HepG2 (cell line): ENCODE measurements around the gene PKIB. TPM values are rescaled to one million over a fixed set of nuclear protein-coding genes. Genes with fewer than 3 reads are reported as not detected.
A peak's percentile ranks its signal among the peaks of the same experiment; 100 is the strongest.

Experiments
- ATF7-NPFF ChIP-seq: sonication (generic); formaldehyde crosslinking; IDR thresholded peaks from 2 replicates; pipeline ENCODE4 v1.8.1; 2023; ENCODE audit warnings: mild to moderate bottlenecking, low read depth, missing genetic modification reagents, moderate library complexity
- BCL6 ChIP-seq: IDR thresholded peaks from 2 replicates; pipeline ENCODE4 v1.6.1; 2016; ENCODE audit warnings: missing genetic modification reagents, missing compliant biosample characterization
- CBX1 ChIP-seq: IDR thresholded peaks from one replicate; pipeline ENCODE4 v1.6.1; 2016; ENCODE audit warnings: antibody characterized with exemption, low read depth
- EZH2 ChIP-seq: conservative IDR thresholded peaks from 2 replicates; pipeline ENCODE4 v1.6.1; 2012; ENCODE audit warnings: mild to moderate bottlenecking, low read depth, low read length, moderate library complexity
- FLYWCH1 ChIP-seq: sonication (generic); formaldehyde crosslinking; IDR thresholded peaks from 2 replicates; pipeline ENCODE4 v1.8.1; 2023; ENCODE audit warnings: mild to moderate bottlenecking, missing genetic modification reagents
- GTF3A ChIP-seq: sonication (generic); formaldehyde crosslinking; conservative IDR thresholded peaks from 2 replicates; pipeline ENCODE4 v1.4.0; 2020; ENCODE audit warnings: mild to moderate bottlenecking, missing genetic modification reagents
- HOXA7 ChIP-seq: sonication (generic); formaldehyde crosslinking; IDR thresholded peaks from 2 replicates; pipeline ENCODE4 v1.8.1; 2022; ENCODE audit warnings: mild to moderate bottlenecking, missing genetic modification reagents, moderate library complexity
- NR2F6 ChIP-seq, 2 experiments: IDR thresholded peaks; 2 replicates each; pipeline ENCODE4 v1.6.1; 2016; ENCODE audit warnings: antibody characterized with exemption in 1 of 2, mild to moderate bottlenecking in 1 of 2
- REL ChIP-seq: sonication (generic); formaldehyde crosslinking; conservative IDR thresholded peaks from 2 replicates; pipeline ENCODE4 v1.8.0; 2022; ENCODE audit warnings: mild to moderate bottlenecking, missing genetic modification reagents, moderate library complexity
- SIN3B ChIP-seq: fragments of 150-350 bp; IDR thresholded peaks from 2 replicates; pipeline ENCODE4 v1.6.1; 2014; ENCODE audit warnings: low read length
- SRSF9 ChIP-seq: fragments of 200-400 bp; formaldehyde crosslinking; IDR thresholded peaks from 2 replicates; pipeline ENCODE4 v1.6.1; 2018; ENCODE audit warnings: borderline replicate concordance, mild to moderate bottlenecking, low read depth, low read length; ENCODE audit not compliant: insufficient read depth, poor library complexity, severe bottlenecking
- XRCC5 ChIP-seq: fragments of 200-400 bp; formaldehyde crosslinking; optimal IDR thresholded peaks from 2 replicates; pipeline ENCODE3; 2017; ENCODE audit warnings: mild to moderate bottlenecking, low read length
- ZBTB38 ChIP-seq: sonication (generic); formaldehyde crosslinking; IDR thresholded peaks from 2 replicates; pipeline ENCODE4 v1.5.1; 2020; ENCODE audit warnings: mild to moderate bottlenecking, missing genetic modification reagents
- ZFY ChIP-seq: sonication (generic); formaldehyde crosslinking; IDR thresholded peaks from 2 replicates; pipeline ENCODE4 v1.4.0; 2020; ENCODE audit warnings: missing genetic modification reagents
- ZNF660 ChIP-seq: sonication (generic); formaldehyde crosslinking; IDR thresholded peaks from 2 replicates; pipeline ENCODE4 v1.5.1; 2020; ENCODE audit warnings: mild to moderate bottlenecking, low read depth, missing genetic modification reagents, borderline replicate concordance
- ZSCAN21 ChIP-seq: sonication (generic); formaldehyde crosslinking; IDR thresholded peaks from 2 replicates; pipeline ENCODE4 v1.8.0; 2022; ENCODE audit warnings: mild to moderate bottlenecking, missing genetic modification reagents, moderate library complexity, borderline replicate concordance
- polyA plus RNA-seq, 8 experiments: library from polyadenylated mRNA; depleted of rRNA in 3 of 8; stranded (reverse) in 7 of 8; unstranded in 1 of 8; fragments of >200 nt; fragmentation: Illumina TruSeq in 4 of 8; extraction: Trizol in 4 of 8; gene quantifications; 2 replicates each; pipeline versions ENCODE4 v1.2.1 to v1.2.3, GENCODE V29; 2011 to 2016; ENCODE audit warnings: low read depth in 4 of 8, missing spikeins in 1 of 8, mixed read lengths in 1 of 8; ENCODE audit not compliant: insufficient read depth in 1 of 8
- total RNA-seq, 5 experiments: library from RNA; depleted of rRNA; stranded (reverse); fragments of >200 nt; fragmentation: Illumina TruSeq; extraction: Trizol; gene quantifications; 2 replicates each; pipeline ENCODE4 v1.2.3, GENCODE V29; 2016; ENCODE audit warnings: low read depth in 1 of 5
- TF ChIP-seq, protein P1 (sequence below): sonication (generic); formaldehyde crosslinking; IDR thresholded peaks from 2 replicates; pipeline ENCODE4 v1.4.0; 2020; ENCODE audit warnings: missing genetic modification reagents, borderline replicate concordance
- TF ChIP-seq, protein P2 (sequence below): IDR thresholded peaks from 2 replicates; pipeline ENCODE4 v1.6.1; 2016
- TF ChIP-seq, protein P3 (sequence below): sonication (generic); formaldehyde crosslinking; IDR thresholded peaks from 2 replicates; pipeline ENCODE4 v1.5.1; 2020; ENCODE audit warnings: mild to moderate bottlenecking, missing genetic modification reagents, borderline replicate concordance

Gene PKIB
- total and polyA plus RNA-seq, 2 of the 13 experiments (the other 11 are each of a cell fraction or from before 2014, with no cell fraction given): 1.4 to 1.5 TPM

GRCh38 chr6:122609881-122610689 is at the start of gene PKIB (continued):
- TF ChIP-seq BCL6 (CRISPR knock-in tag): 0 out of 2 replicates have a peak, but pooled peaks have one; percentile 20
- 0 out of 2 replicates have a peak, but pooled peaks have one; percentile 34 for TF ChIP-seq REL (CRISPR knock-in tag)
- no peak for TF ChIP-seq NR2F6 (IDR thresholded peaks at IDR 0.05)
- 0 out of 2 replicates have a peak, but pooled peaks have one; percentile 6 for TF ChIP-seq NR2F6 (CRISPR knock-in tag; IDR thresholded peaks at IDR 0.05)
- TF ChIP-seq XRCC5: peak; percentile 75
- TF ChIP-seq SIN3B: no peak
- TF ChIP-seq ZFY: peak; percentile 20; the same call in 1 of the 2 replicates
- TF ChIP-seq ATF7-NPFF: peak; percentile 61; the same call in 1 of the 2 replicates
- TF ChIP-seq EZH2: 0 out of 2 replicates have a peak, but pooled peaks have one; percentile 57
- TF ChIP-seq SRSF9: no peak
- TF ChIP-seq, protein P1, sequence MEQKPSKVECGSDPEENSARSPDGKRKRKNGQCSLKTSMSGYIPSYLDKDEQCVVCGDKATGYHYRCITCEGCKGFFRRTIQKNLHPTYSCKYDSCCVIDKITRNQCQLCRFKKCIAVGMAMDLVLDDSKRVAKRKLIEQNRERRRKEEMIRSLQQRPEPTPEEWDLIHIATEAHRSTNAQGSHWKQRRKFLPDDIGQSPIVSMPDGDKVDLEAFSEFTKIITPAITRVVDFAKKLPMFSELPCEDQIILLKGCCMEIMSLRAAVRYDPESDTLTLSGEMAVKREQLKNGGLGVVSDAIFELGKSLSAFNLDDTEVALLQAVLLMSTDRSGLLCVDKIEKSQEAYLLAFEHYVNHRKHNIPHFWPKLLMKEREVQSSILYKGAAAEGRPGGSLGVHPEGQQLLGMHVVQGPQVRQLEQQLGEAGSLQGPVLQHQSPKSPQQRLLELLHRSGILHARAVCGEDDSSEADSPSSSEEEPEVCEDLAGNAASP: no peak; the same call in 1 of the 2 replicates
- 0 out of 2 replicates have a peak, but pooled peaks have one; percentile 42 for TF ChIP-seq ZSCAN21 (CRISPR knock-in tag)
- TF ChIP-seq GTF3A (CRISPR knock-in tag): 0 out of 2 replicates have a peak, but pooled peaks have one; percentile 55
- TF ChIP-seq, protein P2, sequence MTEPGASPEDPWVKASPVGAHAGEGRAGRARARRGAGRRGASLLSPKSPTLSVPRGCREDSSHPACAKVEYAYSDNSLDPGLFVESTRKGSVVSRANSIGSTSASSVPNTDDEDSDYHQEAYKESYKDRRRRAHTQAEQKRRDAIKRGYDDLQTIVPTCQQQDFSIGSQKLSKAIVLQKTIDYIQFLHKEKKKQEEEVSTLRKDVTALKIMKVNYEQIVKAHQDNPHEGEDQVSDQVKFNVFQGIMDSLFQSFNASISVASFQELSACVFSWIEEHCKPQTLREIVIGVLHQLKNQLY (CRISPR knock-in tag): no peak
- no peak for TF ChIP-seq ZBTB38
- no peak for TF ChIP-seq HOXA7
- no peak for TF ChIP-seq ZNF660
- no peak for TF ChIP-seq CBX1
- TF ChIP-seq, protein P3, sequence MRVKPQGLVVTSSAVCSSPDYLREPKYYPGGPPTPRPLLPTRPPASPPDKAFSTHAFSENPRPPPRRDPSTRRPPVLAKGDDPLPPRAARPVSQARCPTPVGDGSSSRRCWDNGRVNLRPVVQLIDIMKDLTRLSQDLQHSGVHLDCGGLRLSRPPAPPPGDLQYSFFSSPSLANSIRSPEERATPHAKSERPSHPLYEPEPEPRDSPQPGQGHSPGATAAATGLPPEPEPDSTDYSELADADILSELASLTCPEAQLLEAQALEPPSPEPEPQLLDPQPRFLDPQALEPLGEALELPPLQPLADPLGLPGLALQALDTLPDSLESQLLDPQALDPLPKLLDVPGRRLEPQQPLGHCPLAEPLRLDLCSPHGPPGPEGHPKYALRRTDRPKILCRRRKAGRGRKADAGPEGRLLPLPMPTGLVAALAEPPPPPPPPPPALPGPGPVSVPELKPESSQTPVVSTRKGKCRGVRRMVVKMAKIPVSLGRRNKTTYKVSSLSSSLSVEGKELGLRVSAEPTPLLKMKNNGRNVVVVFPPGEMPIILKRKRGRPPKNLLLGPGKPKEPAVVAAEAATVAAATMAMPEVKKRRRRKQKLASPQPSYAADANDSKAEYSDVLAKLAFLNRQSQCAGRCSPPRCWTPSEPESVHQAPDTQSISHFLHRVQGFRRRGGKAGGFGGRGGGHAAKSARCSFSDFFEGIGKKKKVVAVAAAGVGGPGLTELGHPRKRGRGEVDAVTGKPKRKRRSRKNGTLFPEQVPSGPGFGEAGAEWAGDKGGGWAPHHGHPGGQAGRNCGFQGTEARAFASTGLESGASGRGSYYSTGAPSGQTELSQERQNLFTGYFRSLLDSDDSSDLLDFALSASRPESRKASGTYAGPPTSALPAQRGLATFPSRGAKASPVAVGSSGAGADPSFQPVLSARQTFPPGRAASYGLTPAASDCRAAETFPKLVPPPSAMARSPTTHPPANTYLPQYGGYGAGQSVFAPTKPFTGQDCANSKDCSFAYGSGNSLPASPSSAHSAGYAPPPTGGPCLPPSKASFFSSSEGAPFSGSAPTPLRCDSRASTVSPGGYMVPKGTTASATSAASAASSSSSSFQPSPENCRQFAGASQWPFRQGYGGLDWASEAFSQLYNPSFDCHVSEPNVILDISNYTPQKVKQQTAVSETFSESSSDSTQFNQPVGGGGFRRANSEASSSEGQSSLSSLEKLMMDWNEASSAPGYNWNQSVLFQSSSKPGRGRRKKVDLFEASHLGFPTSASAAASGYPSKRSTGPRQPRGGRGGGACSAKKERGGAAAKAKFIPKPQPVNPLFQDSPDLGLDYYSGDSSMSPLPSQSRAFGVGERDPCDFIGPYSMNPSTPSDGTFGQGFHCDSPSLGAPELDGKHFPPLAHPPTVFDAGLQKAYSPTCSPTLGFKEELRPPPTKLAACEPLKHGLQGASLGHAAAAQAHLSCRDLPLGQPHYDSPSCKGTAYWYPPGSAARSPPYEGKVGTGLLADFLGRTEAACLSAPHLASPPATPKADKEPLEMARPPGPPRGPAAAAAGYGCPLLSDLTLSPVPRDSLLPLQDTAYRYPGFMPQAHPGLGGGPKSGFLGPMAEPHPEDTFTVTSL (CRISPR knock-in tag): peak; percentile 23
- TF ChIP-seq FLYWCH1 (CRISPR knock-in tag): no peak
